Midbrain (tissue), 1 donor: Measurements from ENCODE around the gene CFLAR.
"Not testable (repeated sequence)": the region's sequence is repeated elsewhere in the genome, so short reads cannot be mapped to it uniquely, and the experiment has no call there.

Experiments used
- DNase-seq: peaks from one replicate; lab custom pipeline; 2025; lab: John Stamatoyannopoulos, UW

Gene CFLAR

GRCh38 chr2:201118961-201119854, 3.2 kb downstream of the CFLAR start:
- no peak for DNase-seq

GRCh38 chr2:201122276-201122675, 6.3 kb downstream of the CFLAR start:
- DNase-seq: no peak

DNA sequence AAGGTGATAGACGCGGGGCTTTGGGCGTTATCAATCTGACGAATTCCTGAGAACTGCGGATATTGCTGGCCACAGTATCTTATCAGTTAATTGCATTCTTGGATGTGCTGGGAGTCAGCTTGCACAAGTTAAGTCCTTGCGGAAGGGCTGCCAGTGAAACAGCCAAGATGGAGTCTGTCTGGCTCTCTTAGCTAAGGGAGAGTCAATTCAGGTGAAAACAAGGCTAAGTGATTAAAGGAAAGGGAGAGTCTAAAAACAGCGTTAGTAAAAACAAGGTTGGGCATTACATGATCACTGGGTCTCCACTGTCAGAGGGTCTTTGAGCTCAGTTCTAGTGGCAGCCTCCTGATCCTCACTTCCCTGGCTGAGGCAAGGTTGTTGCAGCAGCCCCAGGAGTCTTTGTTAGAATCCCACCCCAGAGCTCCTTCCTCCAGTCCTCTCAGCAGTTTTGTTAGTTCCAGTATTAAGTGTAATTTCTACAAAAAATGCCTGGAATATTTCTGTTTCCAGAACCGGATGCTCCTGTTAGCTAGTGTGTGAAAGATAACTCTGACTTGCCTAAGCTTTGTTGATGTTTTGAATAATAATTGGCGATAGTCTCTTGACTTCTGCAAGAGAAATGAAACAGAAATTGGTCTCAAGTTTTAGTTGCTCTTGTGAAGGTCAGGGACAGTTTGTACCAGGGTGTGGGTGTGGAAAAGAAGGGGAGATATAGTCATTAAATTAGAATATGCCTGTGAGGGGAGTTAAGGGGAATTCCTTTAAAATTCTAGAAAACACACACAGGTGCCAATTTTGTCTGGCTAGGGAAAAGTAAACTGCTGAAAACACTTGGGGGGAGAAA, 10.6 kb downstream of the CFLAR start:
- no peak for DNase-seq

GRCh38 chr2:201127152-201127511, 11.2 kb downstream of the CFLAR start:
- no peak for DNase-seq

- DNase-seq: peak; percentile 44
These were observed 11.6 kb downstream of the CFLAR start for GRCh38 chr2:201127570-201127969.

DNA sequence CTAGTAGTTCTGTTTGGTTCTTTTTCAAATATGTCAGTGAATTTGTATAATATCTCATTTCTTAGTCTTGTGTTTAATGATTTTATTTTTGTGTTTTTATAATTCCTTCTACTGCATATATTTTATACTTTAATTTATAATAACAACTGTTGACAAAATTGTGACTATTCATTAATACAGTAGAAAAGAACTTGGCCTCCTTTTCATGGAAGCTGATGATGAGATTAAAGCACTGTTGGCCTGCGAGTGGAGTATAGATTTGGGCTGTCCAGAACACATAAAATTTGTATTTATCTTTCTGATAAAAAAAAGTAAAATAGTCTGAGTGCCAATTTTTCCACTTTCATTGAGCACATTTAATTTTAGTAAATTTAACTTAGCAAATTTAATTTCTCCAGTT, 12.1 kb downstream of the CFLAR start:
- DNase-seq: no peak

DNA sequence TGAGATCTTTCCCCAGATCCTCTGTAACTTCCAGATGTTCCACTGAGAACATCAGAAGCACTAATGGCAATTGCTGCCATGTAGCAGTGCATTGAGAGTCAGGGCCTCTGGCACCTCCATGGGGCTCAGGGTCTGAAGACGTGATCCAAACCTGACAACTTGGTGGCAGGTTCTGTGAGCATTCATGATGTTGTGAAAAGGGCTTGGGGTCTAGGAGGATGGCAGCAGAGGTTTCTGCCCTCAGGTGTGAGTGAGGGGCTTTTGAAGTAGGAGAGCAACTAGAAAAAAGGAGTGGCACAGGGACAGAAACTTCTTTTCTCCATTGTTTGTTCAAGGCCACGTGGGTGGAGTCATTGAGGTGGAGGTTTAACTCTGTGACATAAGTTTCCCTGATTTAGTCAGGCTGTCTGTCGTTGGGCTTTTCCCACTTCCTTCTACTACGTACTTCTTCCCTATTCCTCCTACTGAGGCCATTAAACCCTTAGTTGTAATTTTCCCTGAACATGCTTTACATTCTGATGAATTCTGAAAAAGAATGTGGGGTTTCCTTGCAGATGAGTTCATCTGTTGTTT, 13.1 kb downstream of the CFLAR start:
- DNase-seq: no peak

DNA sequence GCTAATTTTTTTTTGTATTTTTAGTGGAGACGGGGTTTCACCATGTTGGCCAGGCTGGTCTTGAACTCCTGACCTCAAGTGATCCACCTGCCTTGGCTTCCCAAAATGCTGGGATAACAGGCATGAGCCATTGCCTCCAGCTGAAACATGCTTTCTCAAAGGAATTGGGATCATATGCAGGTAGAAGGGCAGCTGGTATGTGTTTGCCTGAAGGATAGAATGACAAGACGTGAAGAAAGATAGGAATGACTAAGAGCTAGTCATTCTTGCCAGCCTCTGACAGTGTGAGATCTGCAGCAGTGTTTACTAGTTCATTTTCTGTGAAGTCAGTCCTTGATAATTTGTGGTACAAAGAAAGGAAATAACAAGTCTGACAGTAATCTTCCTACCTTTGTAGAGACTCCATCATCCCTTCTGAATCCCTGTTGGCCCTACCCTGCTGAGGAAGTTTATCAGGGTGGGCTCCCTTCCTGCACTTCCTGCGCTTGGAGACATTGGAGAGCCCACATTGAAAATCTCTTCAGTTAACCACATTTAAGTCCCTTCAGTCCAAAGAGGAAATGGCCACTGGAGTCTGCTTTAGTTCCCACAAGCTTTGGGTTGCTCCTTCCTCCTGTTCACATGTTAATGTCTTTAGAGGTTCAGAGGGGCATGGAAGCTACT, 14.7 kb downstream of the CFLAR start:
- DNase-seq: no peak

- DNase-seq: no peak
These were observed 16.6 kb downstream of the CFLAR start for GRCh38 chr2:201132518-201132917.

DNA sequence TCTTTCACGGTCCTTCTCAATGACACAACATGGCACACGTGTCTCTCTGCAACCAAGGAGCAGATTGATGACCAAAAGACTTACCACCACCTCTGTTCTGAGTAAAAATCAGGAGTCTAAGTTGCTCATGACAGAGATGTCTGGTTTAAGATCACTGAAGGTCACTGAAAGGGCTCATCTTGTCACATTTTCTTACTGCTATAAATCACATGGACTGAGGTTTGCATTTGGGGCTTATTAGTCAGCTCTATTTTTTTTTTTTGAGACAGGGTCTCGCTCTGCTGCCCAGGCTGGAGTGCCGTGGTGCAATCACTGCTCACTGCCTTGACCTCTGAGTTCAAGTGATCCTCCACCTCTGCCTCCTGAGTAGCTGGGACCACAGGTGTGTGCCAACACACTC, 19.4 kb downstream of the CFLAR start:
- no peak for DNase-seq

GRCh38 chr2:201136889-201137321, 20.9 kb downstream of the CFLAR start:
- no peak for DNase-seq

DNA sequence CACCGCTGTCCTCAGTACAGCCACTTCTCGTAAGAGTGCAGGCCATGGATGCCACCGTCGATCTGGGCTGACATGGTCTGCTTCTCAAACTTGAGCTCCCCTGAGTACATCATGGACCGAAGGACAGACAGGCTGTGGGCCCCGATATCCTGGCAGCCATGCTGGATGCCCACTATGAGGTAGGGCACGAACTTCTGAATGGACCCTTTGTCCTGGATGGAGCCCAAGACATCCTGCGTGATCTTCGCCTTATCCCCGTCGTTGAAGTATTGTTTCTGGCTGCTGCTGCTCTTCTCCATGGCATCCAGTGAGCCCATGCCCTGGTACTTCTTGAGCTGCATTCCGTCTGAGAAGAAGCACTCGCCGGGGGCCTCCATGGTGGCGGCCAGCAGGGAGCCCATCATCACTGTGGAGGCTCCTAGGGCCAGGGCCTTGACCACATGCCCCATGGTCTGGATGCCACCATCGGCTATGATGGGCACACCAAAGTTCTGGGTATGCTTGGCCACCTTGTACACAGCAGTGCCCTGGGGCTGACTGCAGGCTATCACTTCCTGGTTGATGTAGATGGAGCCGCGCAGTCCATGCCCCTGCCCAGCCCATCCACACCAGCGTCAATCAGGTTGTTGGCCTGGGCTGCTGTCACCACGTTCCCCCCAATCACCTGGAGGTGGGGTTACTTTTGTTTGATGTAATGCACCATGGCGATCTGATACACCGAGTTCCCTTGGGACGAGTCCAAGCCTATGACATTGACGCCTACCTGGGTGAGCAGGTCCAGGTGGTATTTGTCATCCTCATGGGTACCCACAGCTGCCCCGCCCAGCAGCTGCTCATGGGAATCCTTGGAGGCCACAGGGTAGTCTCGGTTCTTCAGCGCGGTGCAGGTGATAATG, 21.8 kb downstream of the CFLAR start:
- DNase-seq: no peak

GRCh38 chr2:201138401-201138970, 22.5 kb downstream of the CFLAR start:
- no peak for DNase-seq

GRCh38 chr2:201138986-201139781, 23.2 kb downstream of the CFLAR start:
- DNase-seq: not testable (repeated sequence)

DNA sequence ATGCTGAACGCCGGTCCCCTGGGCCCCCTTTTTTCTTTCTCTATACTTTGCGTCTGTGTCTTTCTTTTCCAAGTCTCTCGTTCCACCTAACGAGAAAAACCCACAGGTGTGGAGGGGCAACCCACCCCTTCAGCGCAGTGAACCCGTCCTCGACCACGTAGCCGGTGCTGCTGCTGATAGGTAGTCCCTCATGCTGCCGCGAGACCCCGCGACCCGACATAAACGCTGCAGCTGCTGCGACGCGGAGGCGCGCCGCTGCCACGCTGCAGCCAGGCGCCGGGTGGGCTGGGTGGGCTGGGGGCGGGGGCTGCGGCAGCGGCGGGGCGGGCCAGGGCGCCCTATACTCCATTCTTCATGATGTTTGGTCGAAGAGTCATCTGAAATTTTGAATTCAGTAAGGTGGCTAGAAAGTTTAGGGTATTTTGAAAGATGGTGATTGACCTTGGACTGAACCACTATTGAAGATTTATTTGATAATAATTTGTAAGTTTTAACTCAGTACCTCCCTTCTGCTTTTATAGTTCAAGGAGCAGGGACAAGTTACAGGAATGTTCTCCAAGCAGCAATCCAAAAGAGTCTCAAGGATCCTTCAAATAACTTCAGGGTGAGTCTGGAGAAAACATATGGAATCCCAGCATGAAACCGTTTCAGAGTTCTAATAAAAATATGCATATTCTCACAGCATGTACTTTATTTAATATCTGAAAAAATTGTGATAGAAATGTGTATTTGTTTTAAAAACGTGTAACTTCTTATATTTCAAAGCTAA, 24.1 kb downstream of the CFLAR start:
- no peak for DNase-seq

DNA sequence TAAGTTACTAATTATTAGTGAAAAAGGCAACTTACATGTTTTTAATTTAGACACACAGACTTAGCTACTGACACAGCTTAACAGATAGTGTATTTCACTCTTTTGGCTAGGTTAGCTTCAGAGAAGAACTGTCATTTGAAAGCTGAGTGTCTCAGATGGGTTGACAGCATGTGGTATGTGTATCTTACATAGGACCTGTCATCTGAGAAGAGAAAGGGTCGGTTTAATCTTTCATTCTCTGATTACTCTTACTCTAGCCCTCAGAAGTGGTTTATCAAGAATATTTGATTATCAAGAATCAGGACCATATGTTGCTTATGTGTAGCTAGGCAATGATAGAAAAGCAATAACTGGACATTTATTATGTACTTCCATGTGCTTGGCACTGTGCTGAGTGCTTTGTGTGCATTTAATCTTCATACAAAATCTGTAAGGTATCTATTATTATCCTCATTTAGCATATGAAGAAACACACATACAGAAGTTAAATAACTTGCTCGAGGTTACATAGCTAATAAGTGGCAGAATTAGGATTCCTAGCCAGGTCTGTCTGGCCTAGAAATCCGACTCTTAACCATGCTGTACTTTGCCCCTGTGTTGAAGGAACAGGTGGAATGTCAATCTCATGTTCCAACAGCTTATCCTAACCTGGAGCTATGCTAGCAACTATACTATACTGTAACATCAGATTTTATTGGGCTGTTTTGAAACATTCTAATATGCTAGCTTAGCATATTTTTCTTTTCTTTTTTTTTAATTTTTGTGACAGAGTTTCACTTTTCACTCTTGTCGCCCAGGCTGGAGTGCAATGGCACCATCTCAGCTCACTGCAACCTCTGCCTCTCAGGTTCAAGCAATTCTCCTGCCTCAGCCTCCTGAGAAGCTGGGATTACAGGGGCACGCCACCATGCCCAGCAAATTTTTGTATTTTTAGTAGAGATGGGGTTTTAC, 28.4 kb downstream of the CFLAR start:
- DNase-seq: no peak

GRCh38 chr2:201148434-201148990, 32.5 kb downstream of the CFLAR start:
- DNase-seq: no peak
